GM23338 (cell line): Measurements from ENCODE around the gene TGFBR3. TPM values are rescaled to one million over a fixed set of nuclear protein-coding genes. Genes with fewer than 3 reads are reported as not detected.

Experiments
- ATAC-seq: fragments of 200-7000 bp; cut with Tn5 transposase; 3 replicates; pipeline ENCODE4 v1.9.1; 2020
- DNase-seq: peaks from one replicate; pipeline ENCODE4 v3.0.0-alpha.2; 2015; ENCODE audit warnings: low spot score
- H2AFZ ChIP-seq: fragments of 200-600 bp; sonication (generic); 2 replicates; pipeline ENCODE4 v1.8.0; 2016; ENCODE audit warnings: antibody characterized with exemption, mild to moderate bottlenecking, moderate library complexity
- H3F3A ChIP-seq: fragments of 200-600 bp; sonication (generic); replicated peaks from 2 replicates; pipeline ENCODE4 v1.8.0; 2017; ENCODE audit warnings: antibody characterized with exemption, mixed run types, low read depth
- H3K27ac ChIP-seq: fragments of 200-600 bp; sonication (generic); 2 replicates; pipeline ENCODE4 v1.6.1; 2016; ENCODE audit warnings: low read depth
- H3K27me3 ChIP-seq: fragments of 200-600 bp; sonication (generic); 2 replicates; pipeline ENCODE4 v1.8.0; 2016; ENCODE audit warnings: mild to moderate bottlenecking, mixed run types, moderate library complexity; ENCODE audit not compliant: insufficient read depth
- H3K36me3 ChIP-seq: fragments of 200-600 bp; sonication (generic); 2 replicates; pipeline ENCODE4 v1.8.0; 2016; ENCODE audit warnings: mild to moderate bottlenecking; ENCODE audit not compliant: insufficient read depth
- H3K4me1 ChIP-seq: fragments of 200-600 bp; sonication (generic); 2 replicates; pipeline ENCODE4 v1.8.0; 2016; ENCODE audit warnings: mild to moderate bottlenecking, moderate library complexity; ENCODE audit not compliant: insufficient read depth
- H3K4me2 ChIP-seq: fragments of 200-600 bp; sonication (generic); 2 replicates; pipeline ENCODE4 v1.7.1; 2017; ENCODE audit warnings: mixed run types
- H3K4me3 ChIP-seq: fragments of 200-600 bp; sonication (generic); 2 replicates; pipeline ENCODE4 v1.6.1; 2016; ENCODE audit warnings: mixed run types
- H3K79me2 ChIP-seq: fragments of 200-600 bp; sonication (generic); replicated peaks from 2 replicates; pipeline ENCODE4 v1.8.0; 2017; ENCODE audit warnings: mild to moderate bottlenecking; ENCODE audit not compliant: insufficient read depth
- H3K9me2 ChIP-seq: fragments of 200-600 bp; sonication (generic); 2 replicates; pipeline ENCODE4 v1.8.0; 2017; ENCODE audit not compliant: insufficient read depth
- H4K20me1 ChIP-seq: fragments of 200-600 bp; sonication (generic); replicated peaks from 2 replicates; pipeline ENCODE4 v1.8.0; 2017; ENCODE audit warnings: mild to moderate bottlenecking; ENCODE audit not compliant: insufficient read depth
- H3K27ac Mint-ChIP-seq: 2 replicates; pipeline ENCODE4 v1.8.0; 2020; ENCODE audit warnings: inconsistent platforms, mild to moderate bottlenecking, moderate library complexity, mixed read lengths
- H3K27me3 Mint-ChIP-seq: 3 replicates; pipeline ENCODE4 v1.8.0; 2022; ENCODE audit warnings: low read depth, mild to moderate bottlenecking, moderate library complexity, mixed read lengths, inconsistent platforms; ENCODE audit not compliant: insufficient read depth, poor library complexity
- H3K36me3 Mint-ChIP-seq: 3 replicates; pipeline ENCODE4 v1.8.0; 2021; ENCODE audit warnings: low read depth, mild to moderate bottlenecking, inconsistent platforms, moderate library complexity, mixed read lengths
- H3K4me1 Mint-ChIP-seq: 3 replicates; pipeline ENCODE4 v1.8.0; 2020; ENCODE audit warnings: mild to moderate bottlenecking, inconsistent platforms, mixed read lengths
- H3K4me3 Mint-ChIP-seq: 3 replicates; pipeline ENCODE4 v1.8.0; 2021; ENCODE audit warnings: moderate library complexity, mild to moderate bottlenecking, inconsistent platforms, mixed read lengths
- H3K9me3 Mint-ChIP-seq: 3 replicates; pipeline ENCODE4 v1.8.0; 2020; ENCODE audit warnings: moderate library complexity, mild to moderate bottlenecking, inconsistent platforms, mixed read lengths
- ETS1 ChIP-seq: IDR thresholded peaks from 2 replicates; pipeline ENCODE4 v1.6.1; 2016; ENCODE audit warnings: antibody characterized with exemption
- EZH2 ChIP-seq: fragments of 200-600 bp; sonication (generic); IDR thresholded peaks from one replicate; pipeline ENCODE4 v1.8.0; 2017; ENCODE audit warnings: antibody characterized with exemption, mild to moderate bottlenecking, low read depth; ENCODE audit not compliant: unreplicated experiment
- JUNB ChIP-seq: IDR thresholded peaks from one replicate; pipeline ENCODE4 v1.6.1; 2016; ENCODE audit warnings: antibody characterized with exemption; ENCODE audit not compliant: unreplicated experiment
- NANOG ChIP-seq: IDR thresholded peaks from 2 replicates; pipeline ENCODE4 v1.6.1; 2016; ENCODE audit warnings: antibody characterized with exemption, borderline replicate concordance
- ZNF331 ChIP-seq: fragments of 250-450 bp; sonication (Bioruptor Pico); IDR thresholded peaks from 2 replicates; pipeline ENCODE4 v1.5.0; 2020; ENCODE audit warnings: low read depth, mild to moderate bottlenecking, moderate library complexity
- ZNF462 ChIP-seq: fragments of 250-450 bp; sonication (Bioruptor Pico); IDR thresholded peaks from 2 replicates; pipeline ENCODE4 v1.5.0; 2020; ENCODE audit warnings: mild to moderate bottlenecking, moderate library complexity
- polyA plus RNA-seq: library from polyadenylated mRNA; unstranded; fragments of >200 nt; fragmentation: Nextera tagmentation; extraction: Ambion mirVana; gene quantifications from 2 replicates; pipeline ENCODE4 v1.2.1, GENCODE V29; 2016
- total RNA-seq: library from RNA; depleted of rRNA; stranded (reverse); fragments of >200 nt; shearing (Covaris generic); gene quantifications from 2 replicates; pipeline ENCODE4 v1.2.3, GENCODE V29; 2014

TGFBR3 gene
- total and polyA plus RNA-seq, 2 experiments from 2014 or later = 1.7 to 2.9 TPM

- TF ChIP-seq ZNF462 (CRISPR knock-in tag) = no peak
These were observed 5.5 kb upstream of the TGFBR3 start (continued) for GRCh38 chr1:91891454-91891853.

GRCh38 chr1:91889717-91890459, 3.9 kb upstream of the TGFBR3 start:
- H3K4me3 Mint-ChIP-seq = no peak overlapping the region
- Histone ChIP-seq H4K20me1 (no peaks in the 10 kb centered on the region), H2AFZ (peak overlapping the region; percentile 59)
- no peak for TF ChIP-seq ZNF331 (CRISPR knock-in tag)
- no peak for TF ChIP-seq EZH2
- TF ChIP-seq ETS1 = no peak
- TF ChIP-seq ZNF462 (CRISPR knock-in tag) = no peak
- TF ChIP-seq JUNB = no peak
- no peak for TF ChIP-seq NANOG

More at GRCh38 chr1:91889717-91890459, 3.9 kb upstream of the TGFBR3 start:
- Histone ChIP-seq H3K4me3 (no peak overlapping the region), H3K9me2 (no peaks in the 10 kb centered on the region), H3K4me1 (no peaks in the 10 kb centered on the region), H3F3A (no peaks in the 10 kb centered on the region), H3K27me3 (peaks cover 26% of the 10 kb centered on the region), H3K36me3 (no peaks in the 10 kb centered on the region), H3K4me2 (no peak overlapping the region), H3K79me2 (no peaks in the 10 kb centered on the region), H3K27ac (no peak overlapping the region)
- Mint-ChIP-seq H3K27ac (no peak overlapping the region; the same call in 1 of the 2 replicates), H3K9me3 (no peaks in the 10 kb centered on the region), H3K27me3 (peaks cover 21% of the 10 kb centered on the region), H3K4me1 (peaks cover 17% of the 10 kb centered on the region), H3K36me3 (no peaks in the 10 kb centered on the region; the same call in 2 of the 3 replicates)
- ATAC-seq (no peak), DNase-seq (no peak)
